Activated CD4-positive, alpha-beta T cell treated with anti-CD3 and anti-CD28 coated beads, Interleukin-2, amount 10 ng/mL, durations not matched to agents 7 days and 5 days (primary cell): ENCODE results near the gene SFT2D3. TPM values are rescaled to one million over a fixed set of nuclear protein-coding genes. Genes with fewer than 3 reads are reported as not detected.

Source experiments
- CTCF ChIA-PET: fragments of 350-600 bp; sonication (Branson Sonifier 250); formaldehyde crosslinking; loops from one replicate; lab custom pipeline; 2021; ENCODE audit warnings: antibody characterized with exemption; lab: Charles Lee
- POLR2A ChIA-PET: fragments of 350-600 bp; sonication (Branson Sonifier 250); formaldehyde crosslinking; loops from one replicate; lab custom pipeline; 2021; ENCODE audit warnings: antibody characterized with exemption; lab: Charles Lee
- DNase-seq: peaks from one replicate; pipeline ENCODE4 v3.0.0-alpha.2; 2020
- H3K27ac Mint-ChIP-seq: one replicate; pipeline ENCODE4 v1.8.0; 2021; ENCODE audit warnings: mild to moderate bottlenecking, moderate library complexity, mixed read lengths
- H3K27me3 Mint-ChIP-seq: one replicate; pipeline ENCODE4 v1.8.0; 2021; ENCODE audit warnings: mixed read lengths
- H3K36me3 Mint-ChIP-seq: one replicate; pipeline ENCODE4 v1.8.0; 2021; ENCODE audit warnings: low read depth, mixed read lengths
- H3K4me1 Mint-ChIP-seq: one replicate; pipeline ENCODE4 v1.8.0; 2021; ENCODE audit warnings: mixed read lengths
- H3K4me3 Mint-ChIP-seq: one replicate; pipeline ENCODE4 v1.8.0; 2021; ENCODE audit warnings: mild to moderate bottlenecking, moderate library complexity, mixed read lengths
- H3K9me3 Mint-ChIP-seq: one replicate; pipeline ENCODE4 v1.8.0; 2021; ENCODE audit warnings: mixed read lengths
- total RNA-seq, 2 experiments: library from RNA; stranded (reverse); gene quantifications; one replicate each; pipeline ENCODE4 v1.2.3, GENCODE V29; 2021

The SFT2D3 gene
- total RNA-seq, 2 experiments from 2014 or later: 5.0 to 5.7 TPM

- ChIA-PET POLR2A (no interaction called here), CTCF (no interaction called here)
- peaks cover 38% of the 10 kb centered on the region for H3K36me3 Mint-ChIP-seq
- no peaks in the 10 kb centered on the region for H3K9me3 Mint-ChIP-seq
- H3K4me3 Mint-ChIP-seq: no peak overlapping the region
- H3K27ac Mint-ChIP-seq: no peak overlapping the region
- H3K4me1 Mint-ChIP-seq: peaks cover 18% of the 10 kb centered on the region
- DNase-seq: no peak
- no peaks in the 10 kb centered on the region for H3K27me3 Mint-ChIP-seq
These were observed 6.8 kb downstream of the SFT2D3 start for GRCh38 chr2:127707890-127708648.

GRCh38 chr2:127709336-127709735, 8.0 kb downstream of the SFT2D3 start:
- DNase-seq: no peak
- Mint-ChIP-seq H3K4me3 (no peak overlapping the region), H3K36me3 (peaks cover 35% of the 10 kb centered on the region), H3K27me3 (no peaks in the 10 kb centered on the region), H3K27ac (no peak overlapping the region), H3K4me1 (peaks cover 10% of the 10 kb centered on the region), H3K9me3 (no peaks in the 10 kb centered on the region)
- ChIA-PET CTCF (no interaction called here), POLR2A (no interaction called here)

- CTCF ChIA-PET: interaction anchor here (1.2 kb wide), 1 partner anchor 11 kb away, joined by 3 read pairs; no protein-coding TSS in a partner anchor
- H3K27ac Mint-ChIP-seq: no peak overlapping the region
- no peaks in the 10 kb centered on the region for H3K27me3 Mint-ChIP-seq
- no peak overlapping the region for H3K4me3 Mint-ChIP-seq
- no peaks in the 10 kb centered on the region for H3K9me3 Mint-ChIP-seq
- H3K36me3 Mint-ChIP-seq: peaks cover 20% of the 10 kb centered on the region
- no peaks in the 10 kb centered on the region for H3K4me1 Mint-ChIP-seq
- POLR2A ChIA-PET: no interaction called here
- no peak for DNase-seq
These were observed 11.7 kb downstream of the SFT2D3 start for GRCh38 chr2:127712999-127713398.

DNA sequence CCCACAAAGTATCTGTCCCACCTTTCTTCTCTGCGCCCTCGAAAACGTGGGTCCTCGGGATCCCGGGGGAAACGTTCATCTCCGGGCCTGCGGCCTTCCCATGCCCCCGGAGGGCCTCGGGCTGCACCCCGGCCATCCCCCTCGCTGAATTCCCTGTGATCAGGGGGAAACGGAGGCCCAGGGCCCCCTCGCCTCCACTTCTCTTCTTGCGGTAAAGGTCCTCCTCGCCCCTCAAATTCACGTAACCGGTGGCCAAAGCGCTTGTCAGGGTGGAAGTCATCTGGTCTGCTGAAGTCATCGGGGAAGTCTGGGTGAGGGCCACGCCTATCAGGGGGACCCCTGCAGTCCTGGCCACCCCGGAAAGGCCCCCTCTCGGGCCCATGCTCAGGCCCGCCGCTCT, 12.3 kb downstream of the SFT2D3 start:
- Mint-ChIP-seq H3K36me3 (peaks cover 20% of the 10 kb centered on the region), H3K27ac (no peak overlapping the region), H3K4me1 (no peaks in the 10 kb centered on the region), H3K9me3 (no peaks in the 10 kb centered on the region), H3K27me3 (no peaks in the 10 kb centered on the region), H3K4me3 (no peak overlapping the region)
- POLR2A ChIA-PET: no interaction called here
- no peak for DNase-seq
- CTCF ChIA-PET: no interaction called here

DNA sequence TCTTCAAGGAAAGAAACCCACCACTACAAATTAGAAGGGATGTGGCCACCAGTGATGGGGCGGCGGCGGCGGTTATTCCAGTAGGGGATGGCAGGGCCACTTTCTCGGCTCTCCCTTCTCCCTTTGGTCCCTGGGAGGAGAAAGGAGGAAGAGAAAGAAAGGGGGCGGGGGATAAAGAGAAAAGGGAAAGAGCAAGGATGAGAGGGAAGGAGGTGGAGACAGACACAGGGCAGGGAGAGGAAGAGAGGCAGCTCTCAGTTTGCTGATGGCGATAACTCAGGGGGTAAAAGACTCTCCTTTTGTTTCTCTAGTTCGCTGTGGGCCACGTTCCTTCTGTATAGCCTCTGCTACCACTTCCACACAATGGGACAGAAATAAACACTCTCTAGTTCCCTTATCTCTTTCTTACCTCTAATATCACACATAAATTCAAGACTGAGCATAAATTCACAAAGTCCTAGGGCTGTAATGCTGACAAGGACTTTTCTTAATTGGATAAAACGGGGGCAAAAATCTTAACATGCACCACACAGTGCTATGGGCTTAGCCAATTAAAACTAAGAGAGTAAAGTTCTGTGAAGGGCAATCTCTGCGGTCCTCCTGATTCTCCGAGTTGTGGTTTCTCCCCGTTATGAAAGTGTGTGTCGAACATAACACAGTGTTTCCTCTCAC, 14.6 kb downstream of the SFT2D3 start:
- Mint-ChIP-seq H3K9me3 (no peaks in the 10 kb centered on the region), H3K4me1 (no peaks in the 10 kb centered on the region), H3K4me3 (no peak overlapping the region), H3K36me3 (peaks cover 19% of the 10 kb centered on the region), H3K27me3 (no peaks in the 10 kb centered on the region), H3K27ac (no peak overlapping the region)
- CTCF ChIA-PET: interaction anchor here (0.8 to 1.3 kb wide), 3 partner anchors 9 to 40 kb away, joined by 3 to 4 read pairs (median 3); no protein-coding TSS in a partner anchor
- no peak for DNase-seq
- POLR2A ChIA-PET: no interaction called here

DNA sequence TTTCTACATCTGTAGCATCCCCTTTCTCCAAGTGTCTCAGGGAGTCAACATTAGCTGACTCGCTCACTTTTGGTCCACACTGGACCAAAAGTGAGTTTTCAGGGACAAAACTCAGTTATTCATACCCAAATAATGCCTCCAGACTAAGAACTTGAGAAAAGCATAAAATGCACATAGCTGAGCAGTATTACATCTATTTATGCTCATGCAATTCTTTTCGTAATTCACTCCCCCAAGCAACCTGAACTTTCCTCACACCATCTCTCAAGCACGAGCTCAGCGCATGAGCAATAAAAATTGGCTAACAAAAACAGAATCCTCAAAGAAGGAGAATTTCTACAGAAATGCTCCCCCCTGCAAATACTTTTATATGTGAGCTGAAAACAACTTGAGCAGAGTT, 17.0 kb downstream of the SFT2D3 start:
- H3K9me3 Mint-ChIP-seq: no peaks in the 10 kb centered on the region
- H3K27ac Mint-ChIP-seq: no peak overlapping the region
- H3K4me1 Mint-ChIP-seq: no peaks in the 10 kb centered on the region
- CTCF ChIA-PET: interaction anchor here (1.6 kb wide), 1 partner anchor 14 kb away, joined by 5 read pairs; no protein-coding TSS in a partner anchor
- peaks cover 33% of the 10 kb centered on the region for H3K36me3 Mint-ChIP-seq
- no peak for DNase-seq
- H3K27me3 Mint-ChIP-seq: no peaks in the 10 kb centered on the region
- POLR2A ChIA-PET: no interaction called here
- H3K4me3 Mint-ChIP-seq: no peak overlapping the region

DNA sequence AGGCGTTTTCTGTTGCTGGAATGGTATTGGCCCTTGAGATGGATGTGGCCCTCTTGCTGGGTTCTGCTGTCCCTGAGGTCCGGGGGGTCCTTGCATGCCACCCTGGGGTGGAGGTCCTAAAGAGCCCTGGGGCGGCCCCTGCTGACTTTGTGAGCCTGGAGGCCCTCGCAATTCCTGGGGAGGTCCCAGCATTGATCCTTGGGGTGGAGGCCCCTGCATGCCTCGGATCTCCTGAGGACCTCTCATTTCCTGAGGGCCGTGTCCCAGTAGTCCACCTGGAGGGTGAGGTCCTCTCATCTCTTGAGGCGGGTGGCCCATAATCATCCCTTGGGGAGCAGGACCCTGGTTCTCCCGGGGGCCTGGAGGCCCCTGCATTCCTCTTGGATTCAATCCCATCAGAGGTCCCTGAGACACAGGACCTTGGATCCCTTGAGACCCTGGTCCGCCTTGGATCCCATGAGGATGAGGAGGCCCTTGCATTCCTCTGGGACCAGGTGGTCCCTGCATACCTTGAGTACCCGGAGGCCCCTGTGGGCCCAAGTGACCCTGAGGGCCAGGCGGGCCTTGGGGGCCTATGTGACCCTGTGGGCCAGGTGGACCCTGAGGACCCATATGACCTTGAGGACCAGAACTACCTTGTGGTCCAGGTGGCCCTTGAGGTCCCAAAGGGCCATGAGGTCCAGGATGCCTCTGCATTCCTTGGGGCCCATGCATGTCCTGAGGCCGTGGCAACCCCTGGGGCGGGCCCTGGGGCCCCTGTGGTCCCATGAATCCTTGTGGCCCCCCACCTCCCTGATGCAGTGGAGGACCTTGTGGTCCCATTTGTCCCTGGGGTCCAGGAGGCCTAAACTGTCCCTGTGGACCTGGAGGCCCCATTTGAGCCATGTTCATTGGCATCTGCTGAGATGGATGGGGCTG, 18.3 kb downstream of the SFT2D3 start:
- H3K27me3 Mint-ChIP-seq: no peaks in the 10 kb centered on the region
- POLR2A ChIA-PET: no interaction called here
- no peaks in the 10 kb centered on the region for H3K4me1 Mint-ChIP-seq

GRCh38 chr2:127721311-127721977, 20.1 kb downstream of the SFT2D3 start:
- ChIA-PET POLR2A (no interaction called here), CTCF (no interaction called here)
- Mint-ChIP-seq H3K27me3 (no peaks in the 10 kb centered on the region), H3K4me1 (no peaks in the 10 kb centered on the region), H3K9me3 (no peaks in the 10 kb centered on the region), H3K36me3 (peaks cover 42% of the 10 kb centered on the region), H3K27ac (no peak overlapping the region), H3K4me3 (no peak overlapping the region)
- no peak for DNase-seq

More for the DNA sequence above, 18.3 kb downstream of the SFT2D3 start:
- CTCF ChIA-PET: no interaction called here
- no peak overlapping the region for H3K4me3 Mint-ChIP-seq
- H3K36me3 Mint-ChIP-seq: peaks cover 35% of the 10 kb centered on the region
- DNase-seq: no peak
- no peak overlapping the region for H3K27ac Mint-ChIP-seq
- no peaks in the 10 kb centered on the region for H3K9me3 Mint-ChIP-seq

DNA sequence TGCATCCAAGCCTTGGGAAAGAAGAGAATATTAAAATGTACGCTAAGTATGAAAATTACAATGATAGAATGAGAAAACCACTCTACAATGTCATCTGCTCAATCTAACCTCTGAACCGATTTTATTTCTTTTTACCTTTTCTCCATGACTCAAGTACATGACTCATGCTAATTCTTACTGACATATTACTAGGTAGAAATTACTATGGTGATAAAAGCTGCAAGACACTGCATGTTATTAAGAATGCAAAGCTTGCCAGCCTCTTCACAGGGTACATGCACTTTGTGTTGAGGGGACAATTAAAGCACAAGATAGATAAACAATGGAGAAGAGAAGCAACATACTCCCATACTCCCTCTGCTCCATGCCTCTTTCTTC, 20.7 kb downstream of the SFT2D3 start:
- H3K4me1 Mint-ChIP-seq: no peaks in the 10 kb centered on the region
- H3K36me3 Mint-ChIP-seq: peaks cover 45% of the 10 kb centered on the region
- ChIA-PET CTCF (no interaction called here), POLR2A (no interaction called here)
- H3K4me3 Mint-ChIP-seq: no peak overlapping the region
- H3K9me3 Mint-ChIP-seq: no peaks in the 10 kb centered on the region
- no peak overlapping the region for H3K27ac Mint-ChIP-seq
- no peaks in the 10 kb centered on the region for H3K27me3 Mint-ChIP-seq
- no peak for DNase-seq

DNA sequence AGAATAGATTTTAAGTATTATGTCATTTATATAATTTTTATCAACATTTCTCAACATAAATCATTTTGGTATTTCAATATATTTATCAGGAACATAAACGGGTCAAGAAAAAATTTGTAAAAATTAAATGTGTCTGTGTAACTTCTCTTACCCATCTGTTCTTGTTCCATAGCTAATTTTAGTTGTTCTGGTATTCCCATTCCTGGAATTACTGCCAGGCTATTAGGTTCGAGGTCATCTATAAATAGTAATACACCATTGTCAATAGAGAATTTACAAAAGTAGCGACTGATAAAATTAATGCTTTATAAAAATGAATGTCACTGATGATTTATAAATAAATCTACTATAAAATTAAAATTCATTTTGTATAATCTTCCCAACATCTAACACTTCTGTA, 21.5 kb downstream of the SFT2D3 start:
- no peak for DNase-seq
- ChIA-PET POLR2A (no interaction called here), CTCF (no interaction called here)
- Mint-ChIP-seq H3K27me3 (no peaks in the 10 kb centered on the region), H3K4me1 (no peaks in the 10 kb centered on the region), H3K36me3 (peaks cover 45% of the 10 kb centered on the region), H3K9me3 (no peaks in the 10 kb centered on the region), H3K27ac (no peak overlapping the region), H3K4me3 (no peak overlapping the region)

DNA sequence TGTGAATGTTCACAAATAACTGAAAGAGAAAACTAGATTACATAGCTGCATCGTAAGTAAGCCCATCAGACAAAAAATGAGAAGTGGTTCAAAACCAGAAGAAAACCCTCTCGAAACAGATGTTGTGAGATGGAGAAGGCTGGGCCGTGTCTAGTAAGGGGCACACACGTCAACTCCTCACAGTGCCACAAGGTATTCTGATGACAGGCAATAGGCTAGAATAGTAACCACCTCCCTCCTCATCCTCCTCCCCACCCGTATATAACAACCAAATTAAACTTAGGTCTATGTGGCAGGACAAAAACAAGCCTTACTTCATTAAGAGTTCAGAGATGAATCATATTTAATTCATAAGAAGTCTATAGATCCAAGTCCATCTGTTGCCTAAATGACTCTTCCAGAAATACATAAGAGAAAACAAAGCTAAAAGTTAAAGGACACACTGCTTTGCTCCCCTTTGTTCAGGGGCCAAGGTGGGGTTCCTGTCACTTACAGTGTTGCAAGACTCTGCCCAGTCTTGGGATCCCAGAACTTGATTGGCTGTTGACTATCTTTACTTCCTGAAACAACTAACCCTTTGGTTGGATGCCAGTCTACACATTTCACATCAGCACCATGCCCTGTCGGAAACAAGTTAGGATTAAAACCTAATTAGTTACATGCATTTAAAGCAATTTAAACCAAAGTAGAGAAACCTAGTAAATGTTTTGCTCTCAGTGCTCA, 25.0 kb downstream of the SFT2D3 start:
- H3K9me3 Mint-ChIP-seq: no peaks in the 10 kb centered on the region
- H3K4me1 Mint-ChIP-seq: no peaks in the 10 kb centered on the region
- no peak overlapping the region for H3K4me3 Mint-ChIP-seq
- no peak for DNase-seq
- H3K27me3 Mint-ChIP-seq: no peaks in the 10 kb centered on the region
- ChIA-PET CTCF (no interaction called here), POLR2A (no interaction called here)
- H3K36me3 Mint-ChIP-seq: peaks cover 31% of the 10 kb centered on the region
- no peak overlapping the region for H3K27ac Mint-ChIP-seq
